Breast epithelium (tissue), 3 donors: ENCODE data around the gene PHF21A.

Source experiments
- CTCF ChIP-seq, 3 donors: fragments of 450-650 bp; IDR thresholded peaks; one replicate each; pipeline ENCODE4 v1.5.1; 2016 to 2017; ENCODE audit warnings: antibody characterized with exemption in 3 of 3, mild to moderate bottlenecking in 3 of 3, moderate library complexity in 3 of 3
- POLR2A ChIP-seq: fragments of 450-650 bp; IDR thresholded peaks from one replicate; pipeline ENCODE4 v1.6.1; 2016; ENCODE audit warnings: antibody characterized with exemption, mild to moderate bottlenecking, moderate library complexity
- POLR2AphosphoS5 ChIP-seq, 3 donors: sonication (generic); formaldehyde crosslinking; IDR thresholded peaks; one replicate each; pipeline ENCODE4 v1.6.1; 2017; ENCODE audit warnings: antibody characterized with exemption in 3 of 3

- no peak for TF ChIP-seq CTCF (IDR thresholded peaks at IDR 0.05)
- no peak for TF ChIP-seq POLR2A
- no peak for TF ChIP-seq POLR2AphosphoS5 (IDR thresholded peaks at IDR 0.05)
Observed at GRCh38 chr11:46118702-46119351, 2.4 kb downstream of the PHF21A start.
